IPS-18c (cell line): ENCODE measurements around the gene AGRN.
"Not testable (repeated sequence)": the region's sequence is repeated elsewhere in the genome, so short reads cannot be mapped to it uniquely, and the experiment has no call there.

ENCODE experiments used
- H3K4me3 ChIP-seq: 2 replicates; pipeline ENCODE4 v1.7.0; 2013; ENCODE audit warnings: low read depth, mild to moderate bottlenecking, low read length, moderate library complexity; ENCODE audit not compliant: insufficient read depth
- H3K9me3 ChIP-seq: one replicate; pipeline ENCODE4 v1.6.1; 2013; ENCODE audit warnings: mild to moderate bottlenecking, low read length, moderate library complexity; ENCODE audit not compliant: control insufficient read depth, insufficient read depth

The AGRN gene

DNA sequence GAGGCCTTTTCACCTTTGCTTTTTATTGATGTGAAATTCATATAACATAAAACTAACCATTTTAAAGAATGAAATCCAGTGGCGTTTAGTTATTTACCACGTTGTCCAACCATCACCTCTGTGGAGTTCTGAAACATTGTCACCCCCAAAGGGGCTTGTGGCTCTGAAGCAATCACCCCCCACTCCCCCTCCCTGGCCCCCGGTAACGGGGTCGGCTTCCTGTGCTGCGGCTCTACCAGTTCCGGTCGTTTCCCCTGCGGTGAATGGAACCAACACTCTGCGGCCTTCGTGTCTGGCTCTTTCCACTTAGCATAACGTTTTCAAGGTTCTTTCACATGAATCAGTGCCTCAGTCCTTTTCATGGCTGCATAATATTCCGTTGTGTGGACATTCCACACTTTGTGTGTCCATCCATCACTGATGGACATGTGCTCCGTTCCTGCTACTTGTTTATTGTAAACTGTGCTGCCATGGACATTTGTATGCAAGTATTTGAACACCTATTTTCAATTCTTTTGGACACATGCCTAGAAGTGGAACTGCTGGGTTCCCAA lies 8.4 kb upstream of the AGRN start:
- H3K4me3 ChIP-seq = no peak overlapping the region
- no peaks in the 10 kb centered on the region for H3K9me3 ChIP-seq

DNA sequence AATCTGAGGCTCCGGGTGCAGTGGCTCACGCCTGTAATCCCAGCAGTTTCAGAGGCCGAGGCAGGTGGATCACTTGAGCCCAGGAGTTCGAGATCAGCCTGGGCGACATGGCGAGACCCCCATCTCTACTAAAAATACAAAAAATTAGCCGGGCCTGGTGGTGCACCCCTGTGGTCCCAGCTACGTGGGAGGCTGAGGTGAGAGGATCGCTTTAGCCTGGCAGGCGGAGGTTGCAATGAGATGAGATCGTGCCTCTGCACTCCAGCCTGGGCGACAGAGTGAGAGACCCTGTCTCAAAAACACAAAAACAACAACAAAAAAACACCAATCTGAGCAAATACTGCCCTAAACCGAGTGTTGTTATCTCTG lies 7.2 kb upstream of the AGRN start:
- H3K4me3 ChIP-seq = peak overlapping the region; percentile 47; the same call in 1 of the 2 replicates
- H3K9me3 ChIP-seq = not testable (repeated sequence)

GRCh38 chr1:1013105-1013921 lies 6.6 kb upstream of the AGRN start, which contains the start of gene ISG15:
Gene ISG15 (plus strand): TSS chr1:1013497. CDS start chr1:1013574, 77 bp downstream.
- Histone ChIP-seq H3K4me3 (peak within 1 kb of the TSS; percentile 65), H3K9me3 (no peaks in the 10 kb centered on the region)

- H3K9me3 ChIP-seq = no peaks in the 10 kb centered on the region
- H3K4me3 ChIP-seq = peak overlapping the region; percentile 65
Measured at GRCh38 chr1:1013922-1014648, 5.8 kb upstream of the AGRN start.

- Histone ChIP-seq H3K9me3 (no peaks in the 10 kb centered on the region), H3K4me3 (no peak overlapping the region)
Measured at GRCh38 chr1:1014799-1015681, 4.9 kb upstream of the AGRN start.

DNA sequence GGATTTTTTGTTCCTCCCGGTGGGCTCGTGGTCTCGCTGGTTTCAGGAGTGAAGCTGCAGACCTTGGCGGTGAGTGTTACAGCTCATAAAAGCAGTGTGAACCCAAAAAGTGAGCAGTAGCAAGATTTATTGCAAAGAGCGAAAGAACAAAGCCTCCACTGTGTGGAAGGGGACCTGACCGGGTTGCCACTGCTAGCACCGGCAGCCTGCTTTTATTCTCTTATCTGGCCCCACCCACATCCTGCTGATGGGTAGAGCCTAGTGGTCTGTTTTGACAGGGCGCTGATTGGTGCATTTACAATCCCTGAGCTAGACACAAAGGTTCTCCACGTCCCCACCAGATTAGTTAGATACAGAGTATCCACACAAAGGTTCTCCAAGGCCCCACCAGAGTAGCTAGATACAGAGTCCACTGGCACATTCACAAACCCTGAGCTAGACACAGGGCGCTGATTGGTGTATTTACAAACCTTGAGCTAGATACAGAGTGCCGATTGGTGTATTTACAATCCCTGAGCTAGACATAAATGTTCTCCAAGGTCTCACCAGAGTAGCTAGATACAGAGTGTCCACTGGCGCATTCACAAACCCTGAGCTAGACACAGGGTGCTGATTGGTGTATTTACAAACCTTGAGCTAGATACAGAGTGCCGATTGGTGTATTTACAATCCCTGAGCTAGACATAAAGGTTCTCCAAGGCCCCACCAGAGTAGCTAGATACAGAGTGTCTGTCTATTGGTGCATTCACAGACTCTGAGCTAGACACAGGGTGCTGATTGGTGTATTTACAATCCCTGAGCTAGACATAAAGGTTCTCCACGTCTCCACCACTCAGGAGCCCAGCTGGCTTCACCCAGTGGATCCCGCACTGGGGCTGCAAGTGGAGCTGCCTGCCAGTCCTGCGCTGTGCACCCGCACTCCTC lies 2.3 kb upstream of the AGRN start:
- not testable (repeated sequence) for H3K4me3 ChIP-seq, H3K9me3 ChIP-seq

GRCh38 chr1:1018321-1018685 lies 1.6 kb upstream of the AGRN start:
- not testable (repeated sequence) for H3K9me3 ChIP-seq, H3K4me3 ChIP-seq

GRCh38 chr1:1019122-1019999 lies 559 bp upstream of the AGRN start:
- no peaks in the 10 kb centered on the region for H3K9me3 ChIP-seq
- H3K4me3 ChIP-seq = no peak overlapping the region

- H3K9me3 ChIP-seq = no peaks in the 10 kb centered on the region
- H3K4me3 ChIP-seq = peak overlapping the region; percentile 73
Measured at GRCh38 chr1:1020415-1021009, 592 bp downstream of the AGRN start.

DNA sequence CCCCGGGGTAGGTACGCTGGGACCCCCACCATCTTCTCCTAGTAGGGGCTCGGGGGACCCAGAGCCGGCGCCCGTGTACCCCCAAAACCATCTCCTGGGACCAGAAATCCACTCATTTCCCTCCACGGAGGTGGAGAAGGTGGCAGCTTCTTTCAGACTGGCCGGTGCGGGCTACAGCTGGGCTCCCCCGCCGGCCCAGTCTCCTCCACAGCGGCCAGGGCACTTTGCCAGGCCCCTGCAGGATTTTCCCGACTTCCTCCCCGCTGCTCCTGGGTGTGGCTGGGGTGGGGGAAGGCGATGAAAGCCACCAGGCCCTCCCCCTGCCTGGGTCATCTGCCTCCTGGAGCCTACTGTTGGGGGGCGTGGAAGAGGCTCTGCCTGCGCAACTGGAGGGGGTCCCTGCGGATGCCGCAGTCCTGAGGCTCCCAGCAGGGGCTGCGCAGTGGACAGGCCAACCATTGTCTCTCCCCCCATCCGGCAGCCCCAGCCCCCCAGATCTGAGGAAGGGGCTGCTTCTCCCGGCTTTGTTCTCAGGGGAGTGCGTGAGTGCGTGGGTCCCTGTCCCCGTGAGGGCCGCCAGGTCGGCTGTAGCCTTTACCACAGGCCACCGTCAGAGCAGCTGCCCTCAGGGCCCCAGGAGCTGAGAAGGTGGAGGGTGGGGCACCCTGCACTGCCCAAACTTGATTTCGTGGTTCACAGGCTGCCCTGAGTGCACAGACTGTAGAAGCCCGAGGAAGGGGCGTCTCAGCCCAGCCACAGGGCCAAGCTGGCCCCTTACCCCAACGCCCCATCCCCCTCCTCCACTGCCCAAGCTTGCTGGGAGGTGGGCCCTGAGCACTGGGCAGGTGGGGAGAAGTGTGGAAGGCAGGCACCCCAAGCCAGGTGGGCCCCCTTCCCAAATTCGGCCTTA lies 1.3 kb downstream of the AGRN start:
- H3K9me3 ChIP-seq = no peaks in the 10 kb centered on the region
- peak overlapping the region; percentile 73 for H3K4me3 ChIP-seq

DNA sequence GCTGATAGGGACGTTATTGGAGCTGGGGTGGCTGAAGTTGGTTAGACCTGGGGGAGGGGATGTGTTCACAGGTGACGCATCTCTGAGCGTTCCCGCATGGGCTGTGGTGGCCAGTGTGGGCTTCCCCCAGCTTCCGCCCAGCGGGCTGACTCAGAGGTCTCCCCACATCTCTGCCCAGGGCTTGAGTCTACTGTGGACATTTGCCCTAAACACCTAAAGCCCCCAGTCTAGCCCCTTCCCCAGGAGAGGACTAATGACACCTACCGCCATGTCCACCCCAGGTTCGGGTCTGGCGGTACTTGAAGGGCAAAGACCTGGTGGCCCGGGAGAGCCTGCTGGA lies 2.0 kb downstream of the AGRN start:
- H3K4me3 ChIP-seq = no peak overlapping the region

GRCh38 chr1:1022302-1023009 lies 2.5 kb downstream of the AGRN start:
- no peaks in the 10 kb centered on the region for H3K9me3 ChIP-seq
- H3K4me3 ChIP-seq = no peak overlapping the region

More for the DNA sequence above, 2.0 kb downstream of the AGRN start:
- H3K9me3 ChIP-seq = no peaks in the 10 kb centered on the region

DNA sequence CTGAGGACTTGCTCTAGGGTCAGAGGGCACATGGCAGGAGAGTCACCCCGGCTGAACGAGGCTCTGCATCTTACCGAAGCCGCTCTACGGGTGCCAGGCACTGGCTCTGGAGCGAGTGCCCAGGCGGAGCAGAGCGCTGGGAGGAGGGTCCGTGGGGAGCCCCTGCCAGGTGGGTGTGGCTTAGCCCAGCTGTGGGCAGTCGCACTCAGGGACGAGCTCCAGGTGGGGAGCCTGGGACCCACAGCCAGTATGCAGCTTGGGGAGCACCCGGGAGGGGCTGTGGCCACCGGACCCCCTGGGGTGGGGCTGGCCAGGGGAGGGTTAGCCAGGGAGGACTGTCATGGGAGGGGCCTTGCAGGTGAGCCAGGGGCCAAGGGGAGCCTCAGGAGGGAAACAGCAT lies 3.8 kb downstream of the AGRN start:
- H3K9me3 ChIP-seq = no peaks in the 10 kb centered on the region
- H3K4me3 ChIP-seq = no peak overlapping the region; the same call in 1 of the 2 replicates
